ENCODE data around the gene SUN1. TPM values are rescaled to one million over a fixed set of nuclear protein-coding genes. Genes with fewer than 3 reads are reported as not detected.

Gene SUN1
- polyA plus RNA-seq, 1 of the 3 experiments (the other 2 are of a cell fraction) = 369 TPM

- TF ChIP-seq RXRA (IDR thresholded peaks at IDR 0.05; ENCODE audit: borderline replicate concordance, low read depth) = no peak
- no peak for TF ChIP-seq MAX (IDR thresholded peaks at IDR 0.05; ENCODE audit: low read depth)
- no peak for TF ChIP-seq FOXJ3 (CRISPR knock-in tag; IDR thresholded peaks at IDR 0.05)
- TF ChIP-seq CTCF (IDR thresholded peaks at IDR 0.05) = no peak
- H3K27ac ChIP-seq (ENCODE audit: low read depth in 2 of 2, low read length in 1 of 2) = no peak overlapping the region
- no peaks in the 10 kb centered on the region; a peak in 1 of 4 replicates for H3K4me1 ChIP-seq (ENCODE audit: control insufficient read depth in 1 of 2, insufficient read depth in 2 of 2, low read depth in 1 of 2, low read length in 1 of 2)
- H4K20me1 ChIP-seq (ENCODE audit: insufficient read depth) = peaks cover 84% of the 10 kb centered on the region
- WGBS (ENCODE audit: low lambda C conversion rate) = 91% methylated on average over 18 of the region's 25 CpGs
- H3K9me2 ChIP-seq = no peaks in the 10 kb centered on the region
- no peaks in the 10 kb centered on the region for H3K9me3 ChIP-seq
- H3K4me2 ChIP-seq = no peak overlapping the region
- peaks cover 4% of the 10 kb centered on the region for H3F3A ChIP-seq (replicated peaks; ENCODE audit: insufficient read depth)
- CTCF ChIA-PET = interaction anchor here (1.1 to 2.0 kb wide), 6 partner anchors 12 to 564 kb away, joined by 3 to 7 read pairs (median 4); no protein-coding TSS in a partner anchor
- no peak for DNase-seq
- no peak overlapping the region for H2AFZ ChIP-seq (ENCODE audit: low read depth)
- H3K36me3 ChIP-seq (replicated peaks in 1 of 2; ENCODE audit: control insufficient read depth in 1 of 2, insufficient read depth in 2 of 2, low read length in 1 of 2) = peaks cover 11 to 34% of the 10 kb centered on the region in 2 experiments
- H3K27me3 ChIP-seq (ENCODE audit: insufficient read depth) = no peaks in the 10 kb centered on the region
- H3K9ac ChIP-seq = no peak overlapping the region
- POLR2A ChIA-PET = interaction anchor here (0.9 kb wide), 1 partner anchor 12 kb away, joined by 3 read pairs; no protein-coding TSS in a partner anchor
- peaks cover 90% of the 10 kb centered on the region for H3K79me2 ChIP-seq (ENCODE audit: insufficient read depth)
- H3K4me3 ChIP-seq (ENCODE audit: low read depth in 2 of 2, low read length in 1 of 2) = no peak overlapping the region
These were observed 53.1 kb downstream of the SUN1 start for GRCh38 chr7:885261-885892.

- peaks cover 11 to 41% of the 10 kb centered on the region in 2 experiments for H3K36me3 ChIP-seq (replicated peaks in 1 of 2; ENCODE audit: control insufficient read depth in 1 of 2, insufficient read depth in 2 of 2, low read length in 1 of 2)
- no peak overlapping the region for H3K9ac ChIP-seq
- ChIA-PET CTCF (interaction anchor here (0.7 to 2.0 kb wide), 6 partner anchors 12 to 564 kb away, joined by 3 to 7 read pairs (median 4); no protein-coding TSS in a partner anchor), POLR2A (interaction anchor here (0.9 kb wide), 1 partner anchor 12 kb away, joined by 3 read pairs; no protein-coding TSS in a partner anchor)
- DNase-seq = no peak
- no peak overlapping the region for H2AFZ ChIP-seq (ENCODE audit: low read depth)
- H3F3A ChIP-seq (replicated peaks; ENCODE audit: insufficient read depth) = peaks cover 4% of the 10 kb centered on the region
- no peak overlapping the region for H3K4me3 ChIP-seq (ENCODE audit: low read depth in 2 of 2, low read length in 1 of 2)
- H4K20me1 ChIP-seq (ENCODE audit: insufficient read depth) = peaks cover 77% of the 10 kb centered on the region
- H3K9me3 ChIP-seq = no peaks in the 10 kb centered on the region
- no peak overlapping the region for H3K27ac ChIP-seq (ENCODE audit: low read depth in 2 of 2, low read length in 1 of 2)
- WGBS (ENCODE audit: low lambda C conversion rate) = 90% methylated on average over 26 of the region's 30 CpGs
- no peaks in the 10 kb centered on the region for H3K27me3 ChIP-seq (ENCODE audit: insufficient read depth)
- no peaks in the 10 kb centered on the region; a peak in 1 of 4 replicates for H3K4me1 ChIP-seq (ENCODE audit: control insufficient read depth in 1 of 2, insufficient read depth in 2 of 2, low read depth in 1 of 2, low read length in 1 of 2)
- H3K79me2 ChIP-seq (ENCODE audit: insufficient read depth) = peaks cover 84% of the 10 kb centered on the region
- no peak overlapping the region for H3K4me2 ChIP-seq
- no peaks in the 10 kb centered on the region for H3K9me2 ChIP-seq
- TF ChIP-seq EP300 (IDR thresholded peaks at IDR 0.05; ENCODE audit: borderline replicate concordance in 1 of 2, low read depth in 1 of 2, low read length in 1 of 2) (no peak), SIN3A (IDR thresholded peaks at IDR 0.05; ENCODE audit: borderline replicate concordance, low read depth, low read length) (no peak), CHD2 (IDR thresholded peaks at IDR 0.05; ENCODE audit: low read length, partially characterized antibody) (no peak), USF2 (IDR thresholded peaks at IDR 0.05; ENCODE audit: borderline replicate concordance, low read depth, low read length) (no peak), RFX5 (IDR thresholded peaks at IDR 0.05; ENCODE audit: low read length) (no peak), GATA2 (CRISPR knock-in tag; IDR thresholded peaks at IDR 0.05) (no peak), POLR2AphosphoS5 (IDR thresholded peaks at IDR 0.05; ENCODE audit: low read depth, low read length) (no peak), RCOR1 (IDR thresholded peaks at IDR 0.05; ENCODE audit: low read length) (no peak), NFIC (IDR thresholded peaks at IDR 0.05; ENCODE audit: borderline replicate concordance) (no peak), FOXM1 (IDR thresholded peaks at IDR 0.05; ENCODE audit: low read depth) (no peak), TCF12 (IDR thresholded peaks at IDR 0.05) (no peak), TAF1 (IDR thresholded peaks at IDR 0.05; ENCODE audit: borderline replicate concordance, low read depth, low read length) (no peak), ZBTB33 (IDR thresholded peaks at IDR 0.05; ENCODE audit: borderline replicate concordance, low read depth) (no peak), CTCF (IDR thresholded peaks at IDR 0.05) (no peak), GABPA (IDR thresholded peaks at IDR 0.05; ENCODE audit: low read depth) (no peak), RXRA (IDR thresholded peaks at IDR 0.05; ENCODE audit: borderline replicate concordance, low read depth) (no peak)
These were observed 53.8 kb downstream of the SUN1 start for GRCh38 chr7:885893-886625.
